PC-3 (cell line): ENCODE measurements around the gene SOBP. TPM values are rescaled to one million over a fixed set of nuclear protein-coding genes. Genes with fewer than 3 reads are reported as not detected.

Source experiments
- ATAC-seq: fragments of 200-7000 bp; cut with Tn5 transposase; 2 replicates; pipeline ENCODE4 v1.9.1; 2020; ENCODE audit warnings: mild to moderate bottlenecking, moderate library complexity
- BruUV-seq: library from RNA; stranded (reverse); fragments of 400-500 nt; replicated peaks from 2 replicates; lab custom pipeline; 2021; lab: Mats Ljungman, UMichigan
- CTCF ChIA-PET: fragments of 300-600 bp; sonication (Branson Sonifier 250); formaldehyde crosslinking; loops from one replicate; lab custom pipeline; 2022; ENCODE audit warnings: antibody characterized with exemption; lab: Charles Lee
- POLR2A ChIA-PET: fragments of 300-600 bp; sonication (Branson Sonifier 250); formaldehyde crosslinking; loops from one replicate; lab custom pipeline; 2022; ENCODE audit warnings: antibody characterized with exemption; ENCODE audit not compliant: unreplicated experiment; lab: Charles Lee
- DNase-seq: peaks from one replicate; pipeline ENCODE4 v3.0.0-alpha.2; 2015
- H2AFZ ChIP-seq: fragments of 300-600 bp; sonication (generic); 2 replicates; pipeline ENCODE4 v1.6.0; 2016; ENCODE audit warnings: antibody characterized with exemption, low read length
- H3F3A ChIP-seq: fragments of 300-600 bp; sonication (generic); one replicate; pipeline ENCODE4 v1.6.0; 2017; ENCODE audit warnings: antibody characterized with exemption, low read length, control low read depth, mild to moderate bottlenecking; ENCODE audit not compliant: unreplicated experiment
- H3K27ac ChIP-seq: fragments of 300-600 bp; sonication (generic); 2 replicates; pipeline ENCODE4 v1.5.1; 2016; ENCODE audit warnings: mild to moderate bottlenecking, low read length
- H3K27me3 ChIP-seq: fragments of 300-600 bp; sonication (generic); 2 replicates; pipeline ENCODE4 v1.6.1; 2016; ENCODE audit warnings: low read length, mixed read lengths
- H3K36me3 ChIP-seq: fragments of 300-600 bp; sonication (generic); 2 replicates; pipeline ENCODE4 v1.6.1; 2016; ENCODE audit warnings: low read depth, mixed run types, low read length, mixed read lengths
- H3K4me1 ChIP-seq: fragments of 300-600 bp; sonication (generic); 2 replicates; pipeline ENCODE4 v1.5.1; 2016; ENCODE audit warnings: low read length; ENCODE audit not compliant: insufficient read depth
- H3K4me2 ChIP-seq: fragments of 300-600 bp; sonication (generic); 2 replicates; pipeline ENCODE4 v1.6.0; 2016; ENCODE audit warnings: low read length
- H3K4me3 ChIP-seq: fragments of 300-600 bp; sonication (generic); 2 replicates; pipeline ENCODE4 v1.5.1; 2016; ENCODE audit warnings: mild to moderate bottlenecking, low read length, mixed read lengths
- H3K79me2 ChIP-seq: fragments of 300-600 bp; sonication (generic); 2 replicates; pipeline ENCODE4 v1.6.1; 2017; ENCODE audit warnings: low read length, mixed read lengths
- H3K9ac ChIP-seq: fragments of 300-600 bp; sonication (generic); 2 replicates; pipeline ENCODE4 v1.6.0; 2016; ENCODE audit warnings: mild to moderate bottlenecking, low read length
- H3K9me2 ChIP-seq: fragments of 300-600 bp; sonication (generic); replicated peaks from 2 replicates; pipeline ENCODE4 v1.6.1; 2016; ENCODE audit warnings: mixed run types, low read length, mixed read lengths
- H3K9me3 ChIP-seq: fragments of 300-600 bp; sonication (generic); 2 replicates; pipeline ENCODE4 v1.6.1; 2016; ENCODE audit warnings: low read length, mixed read lengths
- H4K20me1 ChIP-seq: fragments of 300-600 bp; sonication (generic); 2 replicates; pipeline ENCODE4 v1.6.1; 2016; ENCODE audit warnings: low read length, mixed read lengths
- CTCF ChIP-seq: fragments of 300-600 bp; sonication (generic); conservative IDR thresholded peaks from 2 replicates; pipeline ENCODE4 v1.5.1; 2017; ENCODE audit warnings: antibody characterized with exemption, low read depth, mild to moderate bottlenecking, low read length
- EZH2 ChIP-seq: fragments of 300-600 bp; sonication (generic); IDR thresholded peaks from one replicate; pipeline ENCODE4 v1.6.1; 2017; ENCODE audit warnings: antibody characterized with exemption, mild to moderate bottlenecking, low read length; ENCODE audit not compliant: unreplicated experiment
- EZH2phosphoT487 ChIP-seq: fragments of 300-600 bp; sonication (generic); IDR thresholded peaks from 2 replicates; pipeline ENCODE4 v1.6.1; 2018; ENCODE audit warnings: mild to moderate bottlenecking, antibody characterized with exemption, low read length, borderline replicate concordance
- intact Hi-C: fragments of 100-400 bp; cut with micrococcal nuclease; formaldehyde crosslinking; loops from 2 replicates; pipeline ENCODE4 v1.9.0; 2023
- total RNA-seq: library from RNA; depleted of rRNA; stranded (reverse); fragments of >200 nt; gene quantifications from 2 replicates; pipeline ENCODE4 v1.2.3, GENCODE V29; 2014

Gene SOBP
- total RNA-seq, 1 experiment from 2014 or later = 0.15 TPM

- Histone ChIP-seq H3K4me3 (no peak overlapping the region), H3K9me3 (no peaks in the 10 kb centered on the region), H3F3A (no peaks in the 10 kb centered on the region), H3K9me2 (no peaks in the 10 kb centered on the region), H3K4me2 (no peak overlapping the region), H3K79me2 (no peaks in the 10 kb centered on the region), H2AFZ (no peak overlapping the region), H3K27me3 (no peaks in the 10 kb centered on the region), H3K27ac (no peak overlapping the region), H3K4me1 (no peaks in the 10 kb centered on the region), H3K36me3 (no peaks in the 10 kb centered on the region), H3K9ac (no peak overlapping the region), H4K20me1 (no peaks in the 10 kb centered on the region)
- TF ChIP-seq CTCF = no peak
- TF ChIP-seq EZH2phosphoT487 = no peak
- TF ChIP-seq EZH2 = no peak
- CTCF ChIA-PET = no interaction called here
- no peak for DNase-seq
- no TSS peak for BruUV-seq
- ATAC-seq = no peak
- intact Hi-C loops = no loop called here
- POLR2A ChIA-PET = no interaction called here
Measured at GRCh38 chr6:107607116-107607515, 117.2 kb downstream of the SOBP start.

GRCh38 chr6:107611094-107611810 is 121.3 kb downstream of the SOBP start:
- no TSS peak for BruUV-seq

GRCh38 chr6:107612762-107613415 is 123.0 kb downstream of the SOBP start:
- Histone ChIP-seq H3K79me2 (no peaks in the 10 kb centered on the region), H3K27ac (no peak overlapping the region), H3K9ac (no peak overlapping the region), H3F3A (no peaks in the 10 kb centered on the region), H3K27me3 (no peaks in the 10 kb centered on the region), H2AFZ (no peak overlapping the region), H4K20me1 (no peaks in the 10 kb centered on the region), H3K9me3 (no peaks in the 10 kb centered on the region), H3K4me2 (no peak overlapping the region), H3K4me3 (no peak overlapping the region), H3K4me1 (no peaks in the 10 kb centered on the region), H3K36me3 (no peaks in the 10 kb centered on the region), H3K9me2 (no peaks in the 10 kb centered on the region)
- TF ChIP-seq CTCF = no peak; the same call in 1 of the 2 replicates
- no peak for TF ChIP-seq EZH2
- no peak for TF ChIP-seq EZH2phosphoT487
- CTCF ChIA-PET = no interaction called here
- BruUV-seq = no TSS peak
- intact Hi-C loops = loop anchor here (2.0 kb wide), 1 partner anchor 62 kb away; no protein-coding TSS in a partner anchor
- ATAC-seq (0 out of 2 replicates have a peak, but pooled peaks have one; percentile 29), DNase-seq (no peak)
- POLR2A ChIA-PET = no interaction called here

More at GRCh38 chr6:107611094-107611810, 121.3 kb downstream of the SOBP start:
- Histone ChIP-seq H3K9me3 (no peaks in the 10 kb centered on the region), H3K79me2 (no peaks in the 10 kb centered on the region), H3K27ac (no peak overlapping the region), H3K27me3 (no peaks in the 10 kb centered on the region), H3F3A (no peaks in the 10 kb centered on the region), H3K4me2 (no peak overlapping the region), H3K36me3 (no peaks in the 10 kb centered on the region), H4K20me1 (no peaks in the 10 kb centered on the region), H3K4me3 (no peak overlapping the region), H3K9ac (no peak overlapping the region), H2AFZ (no peak overlapping the region), H3K4me1 (no peaks in the 10 kb centered on the region), H3K9me2 (no peaks in the 10 kb centered on the region)
- POLR2A ChIA-PET = no interaction called here
- intact Hi-C loops = no loop called here
- TF ChIP-seq EZH2 (no peak), EZH2phosphoT487 (no peak)
- ATAC-seq (no peak), DNase-seq (no peak)
- CTCF ChIA-PET = no interaction called here
